Measurements from ENCODE around the gene KLHL13.

KLHL13 gene

GRCh38 chrX:117851025-117851424 lies 265.6 kb downstream of the KLHL13 start:
- no peak for DNase-seq (ENCODE audit: low read depth)
